T-helper 1 cell (primary cell): ENCODE measurements around the gene RELN.
"Not testable (repeated sequence)": the region's sequence is repeated elsewhere in the genome, so short reads cannot be mapped to it uniquely, and the experiment has no call there.

ENCODE experiments used
- DNase-seq, 5 donors: peaks; one replicate each; pipeline ENCODE4 v3.0.0-alpha.2; 2012 to 2020

Gene RELN

DNA sequence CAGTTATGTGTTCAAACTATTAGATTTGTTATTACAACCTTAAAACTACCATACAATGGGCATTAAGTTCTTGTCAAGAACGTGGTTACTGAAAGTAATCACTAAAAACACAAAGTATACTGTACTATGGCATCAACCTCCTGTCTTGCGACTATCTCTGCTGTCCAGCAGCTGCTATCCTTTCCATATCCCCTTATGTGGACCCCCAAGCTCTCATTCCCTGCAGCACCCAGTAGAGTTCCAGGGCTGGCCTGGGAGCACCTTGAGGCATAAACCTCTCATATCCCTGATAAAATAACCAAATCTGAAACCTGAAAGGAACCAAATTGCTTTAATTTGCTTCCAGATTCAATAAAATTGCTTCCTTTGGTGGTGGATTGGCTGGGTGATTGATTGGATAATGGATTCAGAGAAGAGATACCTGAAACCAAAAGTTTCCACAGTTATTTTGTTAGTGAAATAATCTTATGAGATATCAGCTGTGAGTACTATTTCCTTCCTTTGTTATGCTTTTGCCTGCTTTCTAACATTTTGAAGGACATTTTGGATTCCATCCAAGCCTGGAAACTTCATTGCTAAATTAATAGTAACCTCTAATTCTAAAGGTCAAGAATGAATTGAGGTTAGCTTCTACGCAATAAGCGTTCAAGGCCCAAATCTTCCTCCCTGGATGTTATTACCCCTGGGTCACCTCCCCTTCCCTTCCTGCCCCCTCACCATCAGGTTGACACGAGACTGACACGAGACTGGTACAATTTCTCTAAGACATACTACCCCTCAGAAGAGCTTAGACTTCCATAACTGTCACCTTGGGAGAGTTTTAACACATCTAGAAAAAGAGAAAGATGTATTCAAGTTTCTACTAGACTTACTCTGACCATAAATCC, 48.8 kb downstream of the RELN start:
- no peak for DNase-seq

DNA sequence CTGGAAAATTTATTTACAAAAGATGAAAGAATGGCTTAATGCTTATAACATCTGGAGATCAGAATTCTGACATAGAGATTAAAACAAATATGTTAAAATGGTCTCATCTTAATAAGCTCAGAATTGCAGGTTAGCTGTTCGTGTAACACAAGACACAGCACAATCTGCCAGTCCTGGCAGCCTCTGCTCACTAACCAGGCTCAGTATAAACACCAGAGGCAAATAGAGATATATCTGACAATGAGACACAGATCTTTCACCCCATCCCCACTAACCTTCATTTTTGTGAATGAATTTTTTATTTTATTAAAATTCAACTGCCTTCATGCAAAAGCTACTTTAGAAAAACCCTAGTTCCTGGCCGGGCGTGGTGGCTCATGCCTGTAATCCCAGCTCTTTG, 51.8 kb downstream of the RELN start:
- no peak for DNase-seq

DNA sequence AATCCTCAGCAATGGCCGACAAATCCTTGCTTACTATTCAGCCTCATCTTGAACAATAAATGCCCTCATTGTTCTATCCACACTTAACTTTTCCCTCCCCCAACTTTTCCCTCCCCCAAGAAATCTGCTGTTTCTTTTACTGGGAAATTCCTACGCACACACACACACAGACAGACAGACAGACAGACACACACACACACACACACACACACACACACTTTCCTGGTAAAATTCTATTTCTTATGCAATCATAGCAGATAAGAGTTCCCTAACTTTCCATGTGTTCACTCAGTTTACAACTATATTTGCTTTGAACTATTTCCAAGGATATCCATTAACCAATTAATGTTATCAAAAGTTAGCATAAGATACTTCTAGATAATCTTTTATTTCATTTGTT, 52.9 kb downstream of the RELN start:
- no peak for DNase-seq

DNA sequence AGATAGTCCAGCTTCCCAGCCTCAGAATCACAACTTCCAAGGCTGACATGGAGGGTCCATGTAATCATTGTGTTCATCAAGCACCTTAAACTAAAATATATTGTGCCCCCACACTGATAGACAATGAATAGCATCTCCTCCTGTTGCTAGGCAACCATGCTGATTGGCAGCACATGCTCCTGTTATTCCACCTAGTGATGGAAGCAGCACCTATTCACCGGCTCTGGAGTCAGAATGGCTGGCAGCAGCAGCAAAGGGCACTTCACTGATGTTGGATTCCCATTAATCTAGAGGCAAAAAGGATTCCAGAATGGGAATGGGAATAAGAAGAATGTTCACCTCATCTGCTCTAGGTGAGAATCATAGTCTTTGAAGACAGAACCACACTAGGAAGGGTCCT, 55.0 kb downstream of the RELN start:
- no peak for DNase-seq

DNA sequence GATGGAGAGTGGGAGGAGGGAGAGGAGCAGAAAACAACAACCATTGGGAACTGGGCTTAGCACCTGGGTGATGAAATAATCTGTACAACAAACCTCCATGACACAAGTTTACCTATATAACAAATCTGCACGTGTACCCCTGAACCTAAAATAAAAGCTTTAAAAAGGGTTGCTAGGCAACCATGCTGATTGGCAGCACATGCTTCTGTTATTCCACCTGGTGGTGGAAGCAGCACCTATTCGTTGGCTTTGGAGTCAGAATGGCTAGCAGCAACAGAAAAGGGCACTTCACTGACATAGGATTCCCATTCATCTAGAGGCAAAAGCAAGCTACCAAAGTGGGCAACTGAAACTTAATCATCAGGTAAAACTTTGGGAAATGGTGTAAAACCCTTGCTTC, 57.1 kb downstream of the RELN start:
- DNase-seq: no peak

DNA sequence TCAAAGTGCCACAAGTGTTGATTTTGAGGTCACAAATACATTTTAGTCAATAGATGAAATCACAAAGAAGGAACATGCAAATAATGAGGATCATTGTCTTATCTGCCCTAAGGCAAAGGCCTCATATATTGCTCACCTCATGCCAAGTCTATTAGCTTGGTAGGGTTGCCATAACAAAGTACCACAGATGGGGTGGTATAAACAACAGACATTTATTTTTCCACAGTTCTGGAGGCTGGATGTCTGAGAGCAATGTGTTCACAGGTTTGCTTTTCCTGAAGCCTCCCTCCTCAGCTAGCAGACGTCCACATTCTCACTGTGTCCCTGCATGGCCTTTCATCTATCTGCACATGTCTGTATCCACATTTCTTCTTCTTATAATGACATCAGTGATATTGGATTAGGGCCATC, 59.6 kb downstream of the RELN start:
- no peak for DNase-seq

DNA sequence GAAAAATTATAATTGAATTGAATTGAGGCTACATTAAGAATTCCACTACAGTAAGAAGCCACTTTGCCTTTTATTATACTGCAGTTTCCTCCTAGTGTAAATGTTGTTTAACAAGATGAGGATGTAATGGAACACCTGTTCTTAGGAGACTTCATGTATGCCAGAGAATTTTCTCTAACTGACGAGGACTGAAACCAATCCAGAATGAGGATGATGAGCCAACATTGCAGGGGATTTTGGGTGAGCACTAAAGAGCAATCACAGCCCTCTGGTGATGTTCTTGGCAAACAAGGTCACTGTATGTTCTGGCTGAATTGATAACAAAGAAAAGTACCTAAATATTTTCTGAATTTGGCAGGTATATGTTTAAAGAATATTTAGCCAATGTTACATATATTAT, 60.9 kb downstream of the RELN start:
- no peak for DNase-seq

DNA sequence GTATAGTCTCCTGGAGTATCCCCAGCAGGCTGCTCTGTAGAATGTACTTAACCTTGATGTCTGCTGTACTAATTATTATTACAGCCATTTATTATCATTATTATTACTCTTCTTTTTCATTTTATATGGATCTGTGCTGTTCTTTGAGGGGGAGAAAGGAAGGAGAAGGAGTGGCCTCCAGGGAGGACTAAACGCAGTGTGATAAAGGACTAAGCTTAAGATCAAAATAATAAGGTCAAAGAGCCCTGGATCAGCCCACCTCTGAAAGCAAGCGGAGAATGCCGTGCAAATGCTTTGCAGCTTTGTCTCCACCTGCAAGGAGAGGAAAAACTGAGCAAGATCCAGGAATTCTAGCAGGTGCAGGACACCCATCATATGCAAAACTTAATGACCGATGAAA, 65.3 kb downstream of the RELN start:
- no peak for DNase-seq

DNA sequence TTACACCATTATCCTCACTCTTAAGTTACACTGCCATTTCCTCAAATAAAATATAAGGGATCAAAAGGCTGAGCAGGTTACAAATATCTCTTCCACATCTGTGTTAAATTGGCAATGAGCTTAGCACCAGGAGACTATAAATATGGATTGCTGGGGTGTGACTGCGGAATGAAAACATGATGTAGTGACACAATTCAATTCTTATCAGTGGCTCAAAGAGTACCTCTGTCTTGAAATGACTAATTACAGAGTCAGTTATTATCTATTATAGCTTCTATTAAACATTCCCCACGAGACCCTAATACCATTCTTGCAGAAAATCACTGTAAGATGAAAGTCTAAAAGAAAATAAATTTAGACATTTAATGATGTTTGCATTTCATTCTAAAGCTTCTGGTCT, 67.1 kb downstream of the RELN start:
- no peak for DNase-seq

DNA sequence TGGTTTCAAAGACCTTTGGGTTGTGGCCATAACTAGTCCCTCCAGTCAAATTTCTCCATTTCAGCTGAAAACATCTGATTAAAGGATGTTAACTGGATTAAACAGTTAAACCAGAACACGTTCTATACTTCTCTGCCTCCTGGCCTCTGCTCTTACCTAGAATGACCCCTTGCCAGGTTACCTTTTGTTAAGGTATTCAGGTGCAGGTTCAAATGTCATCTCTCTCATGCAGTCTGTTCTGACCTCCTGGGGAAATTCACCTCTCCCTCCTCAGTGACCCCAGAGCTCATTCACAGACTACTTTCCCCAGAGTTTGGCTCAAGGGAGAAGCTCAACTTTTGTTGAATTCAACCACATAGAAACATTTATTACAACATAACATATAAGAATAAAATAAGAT, 67.8 kb downstream of the RELN start:
- DNase-seq: no peak

DNA sequence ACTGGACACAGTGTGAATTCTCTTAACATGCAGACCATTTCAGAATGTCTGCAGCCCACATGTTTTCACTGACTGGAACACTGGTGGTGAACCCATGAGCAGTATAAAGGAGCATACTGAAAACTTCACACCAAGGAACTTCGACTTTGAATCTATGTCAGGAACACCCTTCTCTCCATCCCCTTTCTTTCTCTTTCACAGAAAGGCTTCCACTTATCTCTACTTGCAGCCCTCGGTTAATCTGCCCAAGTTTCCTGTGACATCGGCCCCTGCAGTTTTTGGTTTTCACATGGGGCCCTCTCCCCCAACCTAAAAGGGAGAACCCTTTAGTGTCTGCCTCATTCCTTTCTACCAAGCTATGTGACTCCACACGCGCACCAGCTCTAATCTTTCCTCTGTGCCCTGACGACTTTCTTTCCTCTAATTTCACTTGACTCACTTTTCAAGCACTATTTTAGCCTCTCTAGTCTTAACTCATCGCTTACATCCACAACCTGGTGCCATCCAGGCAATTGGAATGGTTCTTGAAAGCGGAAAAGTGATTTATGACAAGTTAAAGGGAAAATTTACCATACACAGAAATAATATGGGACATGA, 70.1 kb downstream of the RELN start:
- DNase-seq: no peak

DNA sequence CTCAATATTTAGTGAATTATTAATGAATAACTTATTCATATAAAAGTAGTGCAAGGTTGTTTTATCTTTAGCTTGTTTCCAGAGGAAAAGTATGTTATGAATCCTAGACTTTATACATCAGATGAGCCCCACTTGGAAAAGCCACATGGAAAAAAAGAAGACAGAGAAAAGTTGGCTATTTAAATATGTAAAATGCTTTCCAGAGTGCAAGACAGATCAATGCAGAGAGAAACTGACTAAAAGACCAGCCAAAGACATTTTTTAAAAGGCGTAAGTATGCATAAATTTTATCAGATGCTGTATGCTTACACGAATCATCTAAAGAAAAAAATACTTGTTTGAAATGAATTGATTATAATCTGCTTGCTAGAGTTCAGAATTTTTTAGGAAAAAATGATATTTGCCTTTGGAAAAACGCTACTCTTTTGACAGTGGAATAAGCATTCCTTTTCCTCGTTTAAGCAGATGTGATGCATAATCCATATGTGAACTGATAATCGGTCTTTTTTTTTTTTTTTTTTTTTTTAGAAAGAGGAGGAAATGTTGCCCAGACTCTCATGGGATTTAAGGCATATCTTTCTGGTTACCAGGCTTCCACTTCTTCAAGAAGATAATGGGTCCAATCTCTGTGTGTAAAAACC, 70.7 kb downstream of the RELN start:
- DNase-seq: no peak

DNA sequence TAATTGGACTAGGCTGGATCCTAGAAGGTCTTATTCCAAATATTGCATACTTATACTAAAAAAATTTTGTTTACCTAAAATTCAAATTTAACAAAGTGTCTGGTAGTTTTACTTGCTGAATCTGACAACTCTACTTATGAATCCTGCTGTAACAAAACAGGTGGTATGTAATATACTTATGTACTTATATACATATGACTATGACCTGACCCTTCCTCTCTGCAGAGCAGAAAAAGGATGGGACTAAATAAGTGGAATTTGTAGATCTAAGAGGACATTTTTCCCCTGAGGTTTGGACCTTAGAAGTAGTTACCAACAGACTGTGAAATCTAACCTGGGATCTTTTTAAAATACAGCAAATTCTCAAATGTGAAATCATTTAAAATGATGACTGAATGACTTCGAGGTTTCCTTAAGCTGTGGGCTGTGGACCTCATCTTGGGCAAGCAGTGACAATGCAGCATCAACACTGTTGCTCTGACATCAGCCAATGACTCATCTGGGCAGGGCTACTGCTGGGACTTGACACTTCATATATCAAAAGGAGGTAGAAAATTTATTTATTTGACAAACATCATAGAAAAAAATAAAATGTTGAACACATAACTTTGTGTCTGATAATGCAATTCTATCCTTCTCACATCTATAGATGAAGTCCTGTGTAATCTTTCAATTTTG, 73.6 kb downstream of the RELN start:
- no peak for DNase-seq

DNA sequence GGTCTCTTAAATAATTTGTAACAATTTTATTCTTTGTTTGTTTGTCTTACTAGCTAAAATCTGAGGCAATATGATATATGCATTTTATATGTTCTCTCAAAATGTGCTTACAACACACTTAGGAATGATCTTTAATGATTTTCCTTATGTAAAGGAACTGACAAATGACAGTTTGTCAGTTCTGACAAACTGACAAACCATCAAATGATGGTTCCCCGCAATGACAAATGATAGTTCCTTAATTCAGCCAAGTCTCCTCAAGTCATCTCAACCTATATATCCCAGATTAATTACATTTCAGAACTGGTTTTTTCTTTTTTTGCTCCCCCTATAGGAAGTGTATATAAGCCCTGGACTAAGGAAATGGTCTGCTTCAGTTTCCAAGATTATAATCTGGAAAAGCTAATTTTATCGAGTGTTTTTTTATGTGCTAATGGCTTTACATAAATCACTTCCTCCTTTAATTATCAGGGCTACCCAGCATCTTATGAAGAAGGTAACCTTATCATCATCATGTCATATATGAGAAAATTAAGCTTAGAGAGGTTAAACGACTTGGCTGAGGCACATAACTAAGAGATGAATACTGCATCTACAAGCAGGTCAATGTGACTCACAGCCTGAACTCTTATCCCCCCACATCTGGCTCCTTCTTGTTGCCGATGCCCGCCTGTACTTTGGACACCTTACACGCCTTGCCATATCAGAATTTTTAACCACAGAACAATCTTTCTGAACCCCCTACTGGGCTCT, 75.1 kb downstream of the RELN start:
- no peak for DNase-seq

DNA sequence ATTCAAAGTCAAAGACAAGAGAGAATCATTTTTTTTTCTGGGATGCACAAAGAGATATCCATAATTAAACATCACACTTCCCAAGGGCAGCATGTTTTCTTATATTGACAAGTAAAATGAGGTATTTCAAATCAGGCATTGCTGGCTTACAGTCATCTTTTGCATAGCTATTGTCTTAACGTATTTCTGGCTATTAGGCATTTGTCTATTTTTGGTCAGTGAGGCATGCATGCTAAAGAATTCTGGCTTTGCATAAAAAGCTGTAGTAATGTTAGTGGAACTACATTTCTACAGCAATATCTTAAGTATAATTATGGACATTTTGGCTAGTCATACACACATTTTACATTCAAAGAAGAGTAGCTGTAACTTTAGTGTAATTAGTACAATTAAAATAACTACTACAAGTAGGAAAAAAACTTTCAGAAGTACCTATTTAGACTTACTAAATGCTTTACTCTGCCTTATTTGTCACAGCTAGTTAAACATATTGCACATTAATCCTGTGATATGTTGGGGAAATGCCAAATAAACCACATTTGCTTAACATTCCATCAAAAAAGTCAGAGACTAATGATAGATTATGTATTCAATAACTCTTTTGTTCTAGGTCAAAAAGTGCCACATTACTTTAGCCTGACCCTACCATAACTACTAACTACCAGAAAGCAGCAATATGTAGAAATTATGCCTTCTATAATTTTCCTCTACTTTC, 76.4 kb downstream of the RELN start:
- no peak for DNase-seq

DNA sequence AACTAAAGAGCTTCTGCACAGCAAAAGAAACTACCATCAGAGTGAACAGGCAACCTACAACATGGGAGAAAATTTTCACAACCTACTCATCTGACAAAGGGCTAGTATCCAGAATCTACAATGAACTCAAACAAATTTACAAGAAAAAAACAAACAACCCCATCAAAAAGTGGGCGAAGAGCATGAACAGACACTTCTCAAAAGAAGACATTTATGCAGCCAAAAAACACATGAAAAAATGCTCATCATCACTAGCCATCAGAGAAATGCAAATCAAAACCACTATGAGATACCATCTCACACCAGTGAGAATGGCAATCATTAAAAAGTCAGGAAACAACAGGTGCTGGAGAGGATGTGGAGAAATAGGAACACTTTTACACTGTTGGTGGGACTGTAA, 78.4 kb downstream of the RELN start:
- not testable (repeated sequence) for DNase-seq

DNA sequence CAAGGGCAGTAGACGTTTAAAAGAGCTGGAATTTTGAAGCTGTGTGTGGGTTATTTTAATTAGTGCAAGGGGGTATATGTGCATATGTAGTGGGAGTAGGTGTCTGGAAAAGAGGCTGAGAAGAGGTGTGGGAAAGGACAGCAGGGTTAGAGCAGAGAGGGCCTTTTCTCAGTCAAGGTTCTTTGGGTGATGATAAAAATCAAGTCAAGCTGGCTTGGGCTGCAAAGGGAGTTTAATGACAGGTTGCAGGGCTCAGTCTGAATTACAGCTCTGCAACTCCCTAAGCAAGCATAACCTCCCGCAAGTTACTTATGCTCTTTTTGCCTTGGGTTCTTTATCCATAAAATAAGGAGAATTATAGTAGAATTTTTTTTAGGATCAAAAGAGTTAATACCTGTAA, 83.5 kb downstream of the RELN start:
- DNase-seq: no peak

DNA sequence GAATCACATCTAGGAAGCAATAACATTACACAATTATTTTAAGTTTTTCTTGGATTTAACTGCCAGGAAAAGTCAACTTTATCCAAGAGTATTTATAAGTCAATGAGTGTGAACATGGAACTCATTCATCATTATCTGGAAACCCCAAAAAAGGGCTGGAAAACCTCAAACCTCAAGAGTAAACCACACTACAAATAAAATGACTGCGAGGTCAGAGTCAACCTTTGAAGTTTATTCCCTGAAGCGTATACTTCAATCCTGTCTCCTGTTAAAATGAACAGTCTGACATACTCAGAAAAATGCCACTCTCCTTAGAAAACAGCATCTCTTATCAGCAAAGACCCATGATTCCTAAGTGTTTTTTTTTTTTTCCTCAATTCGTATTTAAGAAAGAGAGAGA, 86.5 kb downstream of the RELN start:
- no peak for DNase-seq

DNA sequence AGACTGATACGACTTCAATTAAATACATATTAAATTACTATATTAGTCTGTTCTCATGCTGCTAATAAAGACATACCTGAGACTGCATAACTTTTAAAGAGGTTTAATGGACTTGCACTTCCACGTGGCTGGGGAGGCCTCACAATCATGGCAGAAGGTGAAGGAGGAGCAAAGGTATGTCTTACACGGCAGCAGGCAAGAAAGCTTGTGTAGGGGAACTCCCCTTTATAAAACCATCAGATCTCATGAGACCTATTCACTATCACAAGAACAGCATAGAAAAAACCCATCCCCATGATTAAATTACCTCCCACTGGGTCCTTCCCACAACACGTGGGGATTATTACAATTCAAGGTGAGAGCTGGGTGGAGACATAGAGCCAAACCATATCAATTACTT, 92.6 kb downstream of the RELN start:
- not testable (repeated sequence) for DNase-seq

DNA sequence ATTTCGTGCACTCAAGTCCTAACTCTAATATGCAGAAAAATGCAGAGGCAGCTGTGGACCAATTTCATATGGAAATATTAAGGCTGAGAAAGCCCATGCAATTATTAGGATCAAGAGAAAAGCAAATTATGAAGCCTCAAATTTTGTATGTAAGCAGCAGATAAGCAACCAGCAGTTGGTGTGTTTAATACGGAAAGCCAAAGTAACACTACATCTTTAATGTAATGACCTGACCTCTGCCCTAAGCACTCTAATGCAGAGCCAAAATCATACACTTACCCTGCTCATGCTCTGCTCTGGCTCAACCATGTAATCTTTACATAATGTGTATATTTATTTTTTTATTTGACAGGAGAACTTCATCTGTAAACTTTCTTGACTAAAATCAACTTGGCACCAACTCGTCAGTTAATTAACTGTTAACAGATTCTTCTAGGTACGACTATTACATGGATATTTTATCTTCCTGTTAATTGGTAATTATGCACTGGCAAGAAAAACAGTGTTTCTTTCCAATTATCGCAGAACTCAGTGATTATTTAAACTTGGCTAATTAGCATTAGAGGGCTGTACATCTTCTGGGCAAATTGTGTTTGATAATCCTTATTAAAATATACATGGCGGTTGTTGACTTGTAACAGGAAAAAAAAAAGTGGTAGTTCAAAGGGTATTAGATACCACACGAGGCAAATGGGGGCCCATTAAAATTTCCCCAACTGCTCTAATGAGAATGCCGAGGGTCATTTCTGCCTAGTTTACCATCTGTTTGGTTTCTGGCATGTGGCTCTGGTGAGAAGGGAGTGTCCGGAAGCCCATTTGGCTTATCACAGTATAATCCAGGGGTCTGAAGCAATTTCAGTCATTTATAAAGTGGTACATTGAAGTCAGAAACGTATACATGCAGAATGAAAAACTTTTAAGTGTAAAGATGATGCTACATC, 94.5 kb downstream of the RELN start:
- DNase-seq: no peak

DNA sequence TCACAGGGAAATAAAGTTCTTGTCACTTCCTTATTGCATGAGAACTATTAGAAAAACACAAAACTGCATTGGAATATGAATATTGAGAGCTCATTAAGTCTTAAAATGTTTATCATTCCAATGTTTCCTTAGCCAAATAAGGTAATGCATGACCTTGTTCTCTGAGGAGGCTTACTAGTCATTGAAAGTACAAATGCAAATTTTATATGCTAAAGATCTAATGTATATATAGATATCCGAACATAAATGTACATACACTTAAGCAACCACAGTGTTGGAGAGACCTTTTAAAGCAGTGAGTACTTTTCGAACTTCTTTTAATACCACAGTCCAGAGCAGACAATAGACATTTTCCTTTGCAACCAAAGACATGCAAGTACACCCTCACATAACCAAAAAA, 96.1 kb downstream of the RELN start:
- no peak for DNase-seq
